ENCODE data around the gene BRWD1.

DNA sequence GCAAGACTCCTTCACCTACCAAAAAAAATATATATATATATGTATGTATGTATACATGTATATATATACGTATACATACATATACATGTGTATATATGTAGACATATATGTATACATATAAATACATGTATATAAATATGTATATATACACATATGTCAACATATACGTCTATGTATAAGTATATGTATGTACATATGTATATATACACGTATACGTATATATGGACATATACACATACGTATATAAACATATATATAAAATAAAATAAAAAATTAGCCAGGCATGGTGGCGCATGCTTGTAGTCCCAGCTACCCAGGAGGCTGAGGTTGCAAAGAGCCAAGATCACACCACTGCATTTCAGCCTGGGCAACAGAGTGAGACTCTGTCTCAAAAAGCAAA is 31.6 kb downstream of the BRWD1 start:
- TF ChIP-seq, protein P1, sequence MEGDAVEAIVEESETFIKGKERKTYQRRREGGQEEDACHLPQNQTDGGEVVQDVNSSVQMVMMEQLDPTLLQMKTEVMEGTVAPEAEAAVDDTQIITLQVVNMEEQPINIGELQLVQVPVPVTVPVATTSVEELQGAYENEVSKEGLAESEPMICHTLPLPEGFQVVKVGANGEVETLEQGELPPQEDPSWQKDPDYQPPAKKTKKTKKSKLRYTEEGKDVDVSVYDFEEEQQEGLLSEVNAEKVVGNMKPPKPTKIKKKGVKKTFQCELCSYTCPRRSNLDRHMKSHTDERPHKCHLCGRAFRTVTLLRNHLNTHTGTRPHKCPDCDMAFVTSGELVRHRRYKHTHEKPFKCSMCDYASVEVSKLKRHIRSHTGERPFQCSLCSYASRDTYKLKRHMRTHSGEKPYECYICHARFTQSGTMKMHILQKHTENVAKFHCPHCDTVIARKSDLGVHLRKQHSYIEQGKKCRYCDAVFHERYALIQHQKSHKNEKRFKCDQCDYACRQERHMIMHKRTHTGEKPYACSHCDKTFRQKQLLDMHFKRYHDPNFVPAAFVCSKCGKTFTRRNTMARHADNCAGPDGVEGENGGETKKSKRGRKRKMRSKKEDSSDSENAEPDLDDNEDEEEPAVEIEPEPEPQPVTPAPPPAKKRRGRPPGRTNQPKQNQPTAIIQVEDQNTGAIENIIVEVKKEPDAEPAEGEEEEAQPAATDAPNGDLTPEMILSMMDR (IDR thresholded peaks at IDR 0.05; ENCODE audit: low read length), result no peak
- no peak for TF ChIP-seq EZH2 (IDR thresholded peaks at IDR 0.05; ENCODE audit: borderline replicate concordance, low read length)

Data from OCI-LY1 (cell line).